A549 (cell line): ENCODE measurements around the gene APOBEC3H.

Source experiments
- CTCF ChIP-seq: fragments of >200 bp; sonication (Bioruptor Twin); formaldehyde crosslinking; IDR thresholded peaks from 3 replicates; pipeline ENCODE4 v1.5.1; 2016
- FOSB ChIP-seq: fragments of 250-450 bp; sonication (Bioruptor Pico); IDR thresholded peaks from 2 replicates; pipeline ENCODE4 v1.5.0; 2020; ENCODE audit warnings: mild to moderate bottlenecking, moderate library complexity
- HMGXB4 ChIP-seq: fragments of 250-450 bp; sonication (Bioruptor Pico); IDR thresholded peaks from 2 replicates; pipeline ENCODE4 v1.5.0; 2021; ENCODE audit warnings: mild to moderate bottlenecking, moderate library complexity, borderline replicate concordance
- JUN ChIP-seq, 2 experiments: fragments of >200 bp; sonication (Bioruptor Twin); formaldehyde crosslinking; IDR thresholded peaks; 2 replicates in 1 of 2; 3 replicates in 1 of 2; pipeline ENCODE4 v1.6.1; 2016 to 2017
- SREBF2 ChIP-seq: fragments of 450-650 bp; IDR thresholded peaks from 2 replicates; pipeline ENCODE4 v1.6.1; 2014; ENCODE audit warnings: mild to moderate bottlenecking, moderate library complexity
- USF2 ChIP-seq: fragments of 450-650 bp; IDR thresholded peaks from 2 replicates; pipeline ENCODE4 v1.6.1; 2014; ENCODE audit warnings: antibody characterized with exemption

GRCh38 chr22:39098026-39098425 lies 982 bp downstream of the APOBEC3H start:
- TF ChIP-seq JUN (IDR thresholded peaks at IDR 0.05) (no peak), CTCF (no peak), USF2 (no peak), HMGXB4 (CRISPR knock-in tag) (no peak), FOSB (CRISPR knock-in tag) (no peak), SREBF2 (no peak)
